NCI-H510A treated with DMSO at 0.1 percent for 48 hours (cell line): ENCODE measurements around the gene CLDN10.
"Not testable (repeated sequence)": the region's sequence is repeated elsewhere in the genome, so short reads cannot be mapped to it uniquely, and the experiment has no call there.

ENCODE experiments used
- DNase-seq: peaks from one replicate; lab custom pipeline; 2025; lab: John Stamatoyannopoulos, UW

CLDN10 gene, protein sequence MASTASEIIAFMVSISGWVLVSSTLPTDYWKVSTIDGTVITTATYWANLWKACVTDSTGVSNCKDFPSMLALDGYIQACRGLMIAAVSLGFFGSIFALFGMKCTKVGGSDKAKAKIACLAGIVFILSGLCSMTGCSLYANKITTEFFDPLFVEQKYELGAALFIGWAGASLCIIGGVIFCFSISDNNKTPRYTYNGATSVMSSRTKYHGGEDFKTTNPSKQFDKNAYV

DNA sequence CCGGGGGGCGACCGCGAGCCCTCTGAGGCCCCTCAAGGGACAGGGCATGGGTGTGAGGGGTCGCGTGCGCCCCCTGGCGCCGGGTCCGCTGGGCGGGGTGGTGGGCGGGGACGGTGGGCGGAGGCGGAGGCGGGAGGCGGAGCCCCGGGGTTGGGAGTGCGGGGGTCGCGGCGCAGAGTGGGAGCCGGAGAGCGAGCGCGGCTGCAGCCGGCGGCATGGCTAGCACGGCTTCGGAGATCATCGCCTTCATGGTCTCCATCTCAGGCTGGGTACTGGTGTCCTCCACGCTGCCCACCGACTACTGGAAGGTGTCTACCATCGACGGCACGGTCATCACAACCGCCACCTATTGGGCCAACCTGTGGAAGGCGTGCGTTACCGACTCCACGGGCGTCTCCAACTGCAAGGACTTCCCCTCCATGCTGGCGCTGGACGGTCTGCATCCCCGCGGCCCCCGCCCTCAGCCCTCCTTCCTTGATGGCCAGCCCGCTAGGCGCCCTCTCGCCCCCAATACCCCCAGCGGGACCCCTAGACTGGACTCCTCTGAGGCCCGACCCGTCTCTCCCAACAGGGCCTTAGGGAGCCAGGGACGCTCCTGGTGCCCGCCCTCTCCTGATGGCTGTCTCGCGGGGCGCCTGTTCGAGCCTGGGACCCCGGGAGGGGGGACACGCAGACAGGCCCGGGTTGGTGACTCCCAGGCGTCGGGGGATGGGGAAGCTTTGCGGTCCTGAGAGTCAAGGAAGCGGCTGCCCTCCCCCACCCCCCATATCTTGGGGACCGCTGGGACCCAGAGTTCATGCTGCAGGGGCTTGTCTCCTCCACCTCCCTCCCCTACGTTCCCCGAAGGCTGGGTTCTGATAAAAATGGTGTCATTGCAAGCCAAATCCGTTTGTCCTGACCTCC lies at the start of gene CLDN10:
CLDN10 (plus strand) TSS at position 182 of the 903 bp plus-strand sequence; CDS start at position 216, 34 bp downstream.
- no peak for DNase-seq

DNA sequence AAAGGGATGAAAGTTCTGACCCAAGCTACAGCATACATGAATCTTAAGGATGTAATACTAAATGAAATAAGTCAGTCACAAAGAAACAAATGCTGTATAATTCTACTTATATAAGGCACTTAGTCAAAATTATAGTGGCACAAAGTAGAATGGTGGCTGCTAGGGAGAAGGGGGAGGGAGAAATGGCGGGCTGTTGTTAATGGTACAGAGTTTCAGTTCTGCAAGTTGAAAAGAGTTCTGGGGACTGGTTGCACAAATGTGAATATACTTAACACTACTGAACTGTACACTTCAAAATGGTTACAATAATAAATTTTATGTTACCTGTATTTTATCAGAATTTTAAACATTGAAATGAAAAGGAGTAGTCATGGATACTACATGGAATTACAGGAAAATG lies 48.9 kb upstream of the CLDN10 start:
- no peak for DNase-seq

DNA sequence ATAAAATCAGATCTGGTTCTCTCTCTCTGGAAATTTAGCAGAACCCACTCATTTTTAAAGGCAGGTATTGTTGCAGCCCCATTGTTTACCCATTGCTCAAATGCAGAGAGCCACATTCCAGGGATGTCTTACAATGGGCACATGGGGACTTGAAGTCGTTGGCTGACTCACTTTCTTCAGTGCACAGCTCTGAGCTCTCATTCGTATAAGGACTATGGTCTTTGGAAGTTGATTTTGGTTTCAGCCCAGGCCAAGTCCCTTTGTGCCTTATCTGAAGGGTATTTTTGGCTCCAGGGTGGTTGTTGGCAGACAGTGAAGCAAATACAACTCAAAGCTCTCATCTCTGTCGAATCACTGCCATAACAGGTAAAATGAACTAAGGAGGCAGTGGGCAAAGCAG lies 47.3 kb upstream of the CLDN10 start:
- DNase-seq = no peak

DNA sequence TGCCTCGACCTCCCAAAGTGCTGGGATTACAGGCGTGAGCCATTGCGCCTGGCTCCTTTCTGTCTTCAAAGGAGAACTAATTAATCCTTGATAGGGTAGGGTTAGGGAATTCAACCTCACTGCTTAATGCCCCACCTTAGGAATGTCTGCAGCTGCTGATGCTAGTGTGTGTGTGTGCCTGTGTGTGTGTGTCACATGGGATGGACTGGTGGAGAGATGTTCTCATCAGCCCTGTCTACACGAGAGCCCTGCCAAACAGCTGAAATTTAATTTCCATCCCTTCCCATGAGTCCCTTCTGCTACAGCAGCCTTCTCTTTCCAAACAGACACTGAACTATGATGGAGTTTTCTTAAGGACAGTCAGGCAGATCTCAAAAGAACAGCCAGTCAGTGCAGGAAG lies 46.5 kb upstream of the CLDN10 start:
- DNase-seq = no peak

DNA sequence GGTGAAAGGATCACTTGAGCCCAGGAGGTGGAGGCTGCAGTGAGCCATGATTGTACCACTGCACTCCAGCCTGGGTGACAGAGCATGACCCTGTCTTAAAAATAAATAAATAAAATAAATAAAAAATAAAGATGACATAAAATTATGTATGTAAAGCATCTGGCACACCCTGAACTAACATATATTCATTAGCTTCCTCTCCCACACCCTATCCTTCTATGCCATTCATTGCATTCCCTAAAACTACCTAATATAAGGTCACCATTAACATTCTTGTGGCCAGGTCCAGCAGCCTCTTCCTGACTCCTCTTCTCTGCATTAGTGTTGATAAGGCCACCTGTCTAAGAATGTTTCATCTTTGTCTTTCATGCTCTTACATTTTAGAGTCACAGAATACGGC lies 44.5 kb upstream of the CLDN10 start:
- no peak for DNase-seq

DNA sequence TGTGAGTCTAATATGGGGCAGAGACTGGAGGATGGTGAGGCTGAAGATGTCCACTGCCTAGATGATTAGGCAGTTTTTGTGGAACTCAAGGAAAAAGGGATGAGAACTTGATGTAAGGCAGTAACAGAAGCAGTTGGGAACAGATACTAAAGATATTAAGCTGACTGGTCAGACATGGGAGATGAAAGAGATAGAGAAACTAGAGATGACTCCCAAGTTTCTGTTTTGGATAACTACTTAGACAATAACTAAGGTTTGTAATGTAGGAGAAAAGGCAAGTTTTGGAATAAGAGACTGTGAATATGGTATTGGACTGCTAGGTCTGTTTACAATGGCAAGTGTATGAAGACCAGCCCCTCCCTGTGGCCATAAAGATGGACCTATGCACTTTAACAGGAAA lies 43.5 kb upstream of the CLDN10 start:
- no peak for DNase-seq

DNA sequence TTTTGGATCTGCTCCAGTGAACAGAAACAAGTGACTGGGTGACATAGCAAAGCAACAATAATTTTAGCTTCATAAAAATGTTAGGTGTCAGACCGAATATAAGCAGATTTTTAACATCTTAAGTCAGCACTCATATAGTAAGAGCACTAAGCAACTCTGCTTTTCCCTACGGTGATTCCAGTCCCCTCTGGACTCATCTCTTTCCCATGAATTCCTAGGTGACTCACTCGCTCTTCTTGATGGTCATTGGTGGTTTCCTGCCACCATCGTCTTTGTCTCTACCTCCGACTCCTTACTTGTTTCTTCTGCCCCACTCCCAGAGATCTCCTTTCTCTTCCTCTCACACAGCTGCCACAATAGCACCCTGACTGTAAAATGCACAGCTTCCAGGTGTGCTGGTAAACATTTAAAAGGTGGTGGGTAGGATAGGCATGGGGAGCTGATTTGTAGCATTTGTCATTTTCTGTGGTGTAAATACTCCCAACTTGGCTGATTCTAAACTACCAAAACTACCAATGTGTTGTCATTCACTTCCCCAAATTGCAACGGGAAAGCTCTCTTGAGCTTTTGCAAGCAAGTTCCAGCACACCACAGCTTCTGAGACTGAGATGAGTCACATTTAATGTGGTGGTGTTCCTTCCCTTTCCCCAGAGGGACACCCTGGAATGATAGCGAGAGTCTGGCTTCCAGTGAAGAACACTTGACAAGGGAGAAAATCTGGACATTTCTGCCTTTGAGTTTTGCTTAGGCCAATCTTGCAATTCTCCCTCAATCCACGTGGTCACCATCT lies 42.8 kb upstream of the CLDN10 start:
- no peak for DNase-seq

DNA sequence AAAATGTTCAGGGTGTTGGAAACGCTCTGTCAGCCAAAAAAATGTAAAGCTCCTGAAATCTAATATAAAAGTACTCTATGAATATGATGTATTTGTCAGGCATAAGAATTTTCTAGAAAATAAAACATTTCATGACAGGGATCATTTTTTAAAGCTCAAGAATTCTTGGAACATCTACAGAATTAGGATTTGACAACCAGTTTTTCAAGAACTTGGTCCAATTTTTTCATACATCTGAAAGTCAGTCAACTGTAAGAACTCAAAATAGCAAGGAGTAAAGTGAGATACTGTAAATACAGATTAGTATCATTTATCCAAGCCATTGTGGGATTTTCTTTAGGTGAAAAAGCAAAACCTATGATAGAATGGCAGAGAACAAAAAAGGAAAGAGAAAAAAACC lies 41.6 kb upstream of the CLDN10 start:
- DNase-seq = no peak

DNA sequence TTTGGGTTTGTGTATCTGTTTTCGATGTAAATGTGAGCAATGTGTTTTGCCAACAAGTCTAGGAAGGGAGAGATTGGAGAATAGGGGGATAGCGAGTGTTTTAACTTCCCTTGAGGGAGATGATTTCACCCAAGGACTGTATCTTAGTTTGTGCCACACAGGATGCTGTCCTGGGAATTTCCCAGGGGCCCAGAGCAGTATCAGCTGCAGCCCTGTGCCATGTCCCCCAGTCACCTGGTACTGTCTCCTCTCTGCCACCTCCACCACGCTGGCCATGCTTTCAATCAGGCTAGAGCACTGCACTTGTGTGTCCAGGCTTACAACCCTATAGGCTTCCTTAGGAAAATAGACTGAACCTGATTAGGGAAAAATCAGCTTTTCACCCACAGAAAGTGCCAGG lies 40.1 kb upstream of the CLDN10 start:
- DNase-seq = no peak

DNA sequence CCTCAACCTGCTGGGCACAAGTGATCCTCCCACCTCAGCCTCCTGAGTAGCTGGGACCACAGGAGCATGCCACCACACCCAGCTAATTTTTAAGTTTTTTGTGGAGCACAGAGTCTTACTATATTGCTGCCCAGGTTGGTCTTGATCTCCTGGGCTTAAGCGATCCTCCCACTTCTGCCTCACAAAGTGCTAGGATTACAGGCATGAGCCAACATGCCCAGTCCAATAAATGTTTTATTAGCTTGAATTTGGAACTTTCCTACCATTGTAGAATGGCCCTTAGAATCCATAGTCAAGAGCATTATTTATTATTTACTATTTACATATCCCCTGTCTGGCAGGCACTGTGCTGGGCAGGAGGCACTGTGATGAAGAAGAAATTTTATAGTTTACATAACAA lies 39.6 kb upstream of the CLDN10 start:
- no peak for DNase-seq

DNA sequence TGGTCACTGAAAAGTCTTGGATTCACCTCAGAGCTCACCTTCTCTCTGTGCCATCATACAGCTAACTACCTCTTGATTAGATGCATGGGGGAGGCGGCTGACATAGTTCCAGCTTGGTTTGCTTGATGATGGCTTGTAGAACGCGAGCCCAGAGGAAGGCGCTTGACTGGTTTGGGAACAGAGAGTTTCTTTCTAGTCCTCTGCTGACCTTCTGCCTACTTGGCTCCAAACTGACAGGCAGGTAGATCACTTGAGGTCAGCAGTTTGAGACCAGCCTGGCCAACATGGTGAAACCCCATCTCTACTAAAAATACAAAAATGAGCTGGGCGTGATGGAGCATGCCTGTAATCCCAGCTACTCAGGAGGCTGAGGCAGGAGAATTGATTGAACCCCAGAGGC lies 36.9 kb upstream of the CLDN10 start:
- DNase-seq = not testable (repeated sequence)

DNA sequence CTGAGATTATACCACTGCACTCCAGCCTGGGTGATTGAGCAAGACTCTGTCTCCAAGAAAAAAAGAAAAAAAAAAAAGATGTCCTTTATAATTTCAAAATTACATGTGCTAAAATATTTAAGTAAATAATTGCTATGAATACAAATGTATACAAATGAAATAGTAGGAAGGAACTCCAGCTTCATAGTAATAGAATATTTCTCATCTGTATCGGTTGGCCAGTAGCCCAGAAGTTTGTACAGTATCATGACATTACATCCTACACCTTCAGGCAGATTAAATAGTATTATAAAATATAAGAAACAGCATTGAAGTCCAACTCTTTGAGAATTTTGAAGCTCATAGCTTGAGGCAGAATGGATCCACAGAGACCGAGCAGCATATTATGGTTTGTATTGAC lies 36.5 kb upstream of the CLDN10 start:
- DNase-seq = no peak

DNA sequence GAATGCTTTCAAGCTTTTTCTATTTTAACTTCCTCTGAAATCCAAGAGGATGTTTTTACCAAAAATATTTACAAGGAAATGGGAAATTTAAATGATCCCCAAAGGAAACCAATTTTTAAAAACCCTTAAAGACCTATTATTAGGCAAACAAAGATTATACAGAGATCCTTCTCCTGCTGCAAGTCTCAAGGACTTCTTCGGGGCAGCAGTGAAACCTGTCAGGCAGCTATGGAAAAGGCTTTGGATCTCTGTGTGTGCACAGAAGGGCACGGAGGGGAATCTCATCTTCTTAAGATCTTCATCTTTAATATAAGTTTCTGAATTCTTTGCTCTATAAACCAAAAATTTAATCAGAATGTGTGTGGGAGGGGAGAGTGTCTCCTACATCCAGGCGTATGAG lies 36.0 kb upstream of the CLDN10 start:
- no peak for DNase-seq

DNA sequence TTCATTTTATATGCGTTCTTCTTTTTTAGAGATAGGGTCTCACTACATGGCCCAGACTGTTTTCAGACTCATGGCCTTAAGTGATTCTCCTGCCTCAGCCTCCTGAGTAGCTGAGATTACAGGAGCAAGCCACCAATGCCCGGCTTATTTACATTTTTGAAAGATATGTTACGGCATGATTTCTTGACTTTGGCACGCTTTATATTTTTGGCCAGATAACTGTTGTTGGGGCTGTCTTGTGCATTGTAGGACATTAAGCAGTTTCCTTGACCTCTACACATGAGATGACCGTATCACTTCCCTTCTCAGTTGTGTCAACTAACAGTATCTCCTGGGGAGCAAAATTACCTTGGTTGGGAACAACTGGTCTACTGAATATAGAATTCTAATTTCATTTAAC lies 28.9 kb upstream of the CLDN10 start:
- no peak for DNase-seq

DNA sequence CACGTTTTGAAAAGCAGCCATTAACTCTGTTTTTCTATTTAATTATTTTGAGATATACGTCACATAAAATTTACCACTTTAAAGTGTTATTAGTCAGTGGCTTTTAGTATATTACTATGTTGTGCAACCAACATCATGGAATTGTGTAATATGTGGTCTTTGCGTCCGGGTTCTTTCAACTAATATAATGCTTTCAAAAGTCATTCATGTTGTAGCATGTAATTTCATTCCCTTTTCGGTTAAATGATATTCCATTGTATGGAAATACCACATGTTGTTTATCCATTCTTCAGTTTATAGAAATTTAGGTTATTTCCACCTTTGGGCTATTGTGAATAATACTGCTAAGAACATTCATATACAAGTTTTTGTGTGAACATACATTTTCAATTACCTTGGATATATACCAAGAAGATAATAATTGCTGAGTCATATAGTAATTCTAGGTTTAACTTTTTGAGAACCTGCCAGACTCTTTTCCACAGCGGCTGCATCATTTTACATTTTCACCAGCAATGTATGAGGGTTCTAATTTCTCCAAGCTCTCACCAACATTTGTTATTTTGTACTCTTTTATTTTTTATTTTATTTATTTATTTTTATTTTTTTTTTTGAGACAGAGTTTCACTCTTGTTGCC lies 28.1 kb upstream of the CLDN10 start:
- no peak for DNase-seq

DNA sequence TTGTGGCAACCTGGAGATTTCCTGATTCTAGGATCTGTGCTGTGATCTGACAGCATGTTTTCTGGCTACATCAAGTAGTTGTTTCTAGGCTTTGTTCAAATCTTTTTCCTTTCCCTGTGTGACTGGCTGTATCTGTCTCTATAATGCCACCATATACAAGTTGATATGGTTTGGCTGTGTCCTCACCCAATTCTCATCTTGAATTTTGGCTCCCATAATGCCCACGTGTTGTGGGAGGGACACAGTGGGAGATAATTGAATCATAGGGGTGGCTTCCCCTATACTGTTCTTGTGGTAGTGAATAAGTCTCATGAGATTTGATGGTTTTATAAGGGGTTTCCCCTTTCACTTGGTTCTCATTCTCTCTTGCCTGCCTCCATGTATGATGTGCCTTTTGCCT lies 24.6 kb upstream of the CLDN10 start:
- DNase-seq = no peak

DNA sequence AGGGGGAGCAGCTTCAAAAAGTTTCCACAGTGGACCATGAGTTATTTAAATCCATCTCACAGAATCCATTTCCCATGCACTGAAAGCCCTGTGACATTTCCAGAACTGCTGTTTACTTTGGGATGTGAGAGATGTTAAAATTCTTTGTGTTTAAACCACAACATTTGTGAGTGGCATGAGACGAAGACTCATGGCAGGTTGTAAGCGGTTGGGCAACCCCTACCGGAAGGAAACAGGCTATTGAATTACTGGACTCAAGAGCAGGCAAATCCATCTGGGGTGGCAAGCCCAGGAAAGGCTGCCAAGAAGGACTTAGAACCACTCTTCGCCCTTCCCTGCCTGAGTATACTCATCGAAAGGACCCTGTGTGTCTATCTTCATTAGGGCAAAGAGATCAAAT lies 22.3 kb upstream of the CLDN10 start:
- DNase-seq = peak; percentile 90

DNA sequence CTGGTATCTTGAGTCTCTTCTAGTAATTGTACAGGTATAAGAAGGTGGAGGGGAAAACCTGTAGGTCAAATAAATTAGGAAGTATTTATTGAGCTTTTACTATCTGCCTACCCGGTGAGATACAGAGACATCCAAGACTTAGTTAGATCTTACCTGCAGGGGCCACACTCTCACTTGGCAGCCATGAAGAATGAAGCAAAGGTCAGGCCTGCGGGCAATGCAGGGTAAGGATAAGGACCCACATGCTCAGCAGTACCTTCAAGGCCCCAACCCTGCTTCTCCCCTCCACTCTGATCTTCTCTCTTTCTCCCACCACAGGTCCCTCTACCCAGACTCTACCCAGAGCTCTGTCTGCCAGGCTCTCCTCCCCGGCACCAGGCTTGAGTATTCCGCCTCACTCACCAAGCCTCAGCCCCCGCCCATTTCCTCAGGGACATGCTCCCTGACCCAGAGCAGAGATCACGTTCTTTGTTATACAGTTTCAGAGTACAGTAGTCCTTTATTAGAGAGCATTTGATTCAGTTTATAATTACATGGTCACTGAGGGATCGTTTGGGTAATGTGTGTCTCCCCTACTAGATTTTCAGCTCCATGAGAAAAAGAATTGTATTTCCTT lies 18.9 kb upstream of the CLDN10 start:
- DNase-seq = peak; percentile 20

DNA sequence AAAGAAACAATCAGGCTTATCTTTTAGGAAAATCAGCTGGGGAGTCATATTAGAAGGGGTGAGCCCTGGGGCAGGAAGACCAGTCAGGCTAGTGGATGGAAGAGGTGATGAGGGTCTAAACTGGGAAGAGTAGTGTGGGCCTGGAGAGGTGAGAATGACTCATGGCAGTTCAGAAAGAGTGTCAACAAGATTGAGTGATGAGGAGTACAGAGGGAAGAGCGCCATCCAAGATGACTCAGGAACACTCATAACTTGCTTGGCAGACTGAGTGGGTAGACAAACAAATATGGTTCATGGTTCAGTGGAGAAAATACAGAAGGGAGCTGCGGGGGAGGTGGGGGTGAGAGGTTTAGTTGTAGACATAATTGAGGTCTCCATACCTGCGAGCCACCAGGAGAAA lies 17.3 kb upstream of the CLDN10 start:
- peak; percentile 92 for DNase-seq

DNA sequence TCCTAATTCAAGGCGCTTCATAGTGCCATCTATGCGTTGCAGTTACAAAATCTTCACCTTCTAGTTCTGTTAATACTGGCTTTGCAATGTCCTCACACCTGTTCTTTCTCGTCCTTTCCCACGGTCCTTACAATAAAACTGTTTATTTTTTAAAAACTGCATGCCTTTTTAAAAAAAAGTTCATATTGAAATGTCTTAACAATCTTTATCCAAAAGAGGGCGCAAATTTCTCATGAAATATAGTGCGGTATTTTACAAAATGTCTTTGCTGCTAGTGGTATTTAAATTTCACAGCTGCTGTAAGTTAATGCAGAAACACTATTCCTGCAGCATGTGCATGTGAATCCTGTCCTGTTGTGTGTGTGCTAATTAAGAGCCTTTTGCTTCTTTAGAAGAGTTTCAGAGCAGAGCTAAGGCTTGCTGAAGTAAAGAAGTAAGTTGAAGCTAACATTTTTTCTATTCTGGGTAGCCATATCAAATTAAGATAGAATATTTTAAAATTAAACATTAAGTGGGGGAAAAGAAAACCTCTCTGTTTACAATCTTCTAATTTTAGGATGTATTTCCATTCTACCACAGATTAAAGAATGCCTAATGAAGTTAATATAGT lies 15.8 kb upstream of the CLDN10 start:
- peak; percentile 33 for DNase-seq

DNA sequence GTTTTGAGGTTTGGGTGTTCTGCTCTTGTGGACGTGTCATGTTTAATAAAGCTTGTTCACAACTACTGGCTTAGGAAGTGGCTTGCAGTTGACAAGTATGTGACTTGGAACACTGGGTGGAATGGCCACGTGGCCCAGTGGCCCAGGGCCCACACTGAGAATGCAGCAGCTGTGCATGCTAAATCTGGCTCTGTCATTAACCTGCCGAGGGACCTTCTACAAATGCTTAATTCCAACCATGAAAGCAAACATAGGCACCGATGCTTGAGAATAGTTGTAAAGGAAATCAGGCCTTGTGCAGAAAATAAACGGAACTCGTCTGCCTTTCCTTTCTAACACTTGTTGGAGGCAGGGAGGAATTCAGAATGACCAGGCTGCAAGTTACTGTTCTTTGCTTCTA lies 11.6 kb upstream of the CLDN10 start:
- DNase-seq = peak; percentile 48
